Hepatic stellate cell (primary cell): ENCODE data around the gene PITPNB.
A peak's percentile ranks its signal among the peaks of the same experiment; 100 is the strongest.

ENCODE experiments used
- DNase-seq: peaks from one replicate; pipeline ENCODE4 v3.0.0; 2011; ENCODE audit warnings: low spot score

PITPNB gene

GRCh38 chr22:27919942-27920755 lies 1.1 kb upstream of the PITPNB start:
- peak; percentile 47 for DNase-seq

GRCh38 chr22:27918341-27919221 lies 475 bp downstream of the PITPNB start:
- DNase-seq: peak; percentile 41

- no peak for DNase-seq
Measured at GRCh38 chr22:27915986-27916385, 3.1 kb downstream of the PITPNB start.

- DNase-seq: peak; percentile 43
Measured at GRCh38 chr22:27913162-27913741, 5.8 kb downstream of the PITPNB start.

GRCh38 chr22:27912101-27912500 lies 7.0 kb downstream of the PITPNB start:
- DNase-seq: no peak

- no peak for DNase-seq
Measured at GRCh38 chr22:27911330-27911729, 7.7 kb downstream of the PITPNB start.

GRCh38 chr22:27906241-27906640 lies 12.8 kb downstream of the PITPNB start:
- no peak for DNase-seq

- DNase-seq: no peak
Measured at GRCh38 chr22:27905653-27906052, 13.4 kb downstream of the PITPNB start.

GRCh38 chr22:27903805-27904473 lies 15.1 kb downstream of the PITPNB start:
- DNase-seq: no peak

GRCh38 chr22:27900153-27900552 lies 18.9 kb downstream of the PITPNB start:
- no peak for DNase-seq

- no peak for DNase-seq
Measured at GRCh38 chr22:27896245-27896644, 22.8 kb downstream of the PITPNB start.

- DNase-seq: no peak
Measured at GRCh38 chr22:27895600-27895999, 23.5 kb downstream of the PITPNB start.

- no peak for DNase-seq
Measured at GRCh38 chr22:27892811-27893210, 26.2 kb downstream of the PITPNB start.

GRCh38 chr22:27892064-27892463 lies 27.0 kb downstream of the PITPNB start:
- DNase-seq: no peak

GRCh38 chr22:27888310-27888709 lies 30.7 kb downstream of the PITPNB start:
- no peak for DNase-seq

GRCh38 chr22:27886843-27887151 lies 32.3 kb downstream of the PITPNB start:
- DNase-seq: no peak

- peak; percentile 75 for DNase-seq
Measured at GRCh38 chr22:27885977-27886842, 32.8 kb downstream of the PITPNB start.

- no peak for DNase-seq
Measured at GRCh38 chr22:27883656-27884350, 35.3 kb downstream of the PITPNB start.

- no peak for DNase-seq
Measured at GRCh38 chr22:27882507-27883290, 36.4 kb downstream of the PITPNB start.

- no peak for DNase-seq
Measured at GRCh38 chr22:27881421-27881820, 37.6 kb downstream of the PITPNB start.
